Spleen (tissue), 7 donors: ENCODE measurements around the gene RNF222.

Experiments used
- CTCF ChIP-seq, 11 experiments: fragments of 200-600 bp in 7 of 11; fragments of 450-650 bp in 4 of 11; sonication (generic) in 4 of 11; IDR thresholded peaks in 8 of 11; conservative IDR thresholded peaks in 3 of 11; 1 replicate in 7 of 11; 2 replicates in 4 of 11; pipeline versions ENCODE4 v1.4.0 to v1.8.0; 2016 to 2021; ENCODE audit warnings: antibody characterized with exemption in 11 of 11, inconsistent platforms in 4 of 11, mild to moderate bottlenecking in 1 of 11
- POLR2A ChIP-seq, 3 donors: fragments of 450-650 bp; IDR thresholded peaks; one replicate each; pipeline ENCODE4 v1.5.1; 2017; ENCODE audit warnings: antibody characterized with exemption in 3 of 3, mild to moderate bottlenecking in 1 of 3
- POLR2AphosphoS5 ChIP-seq, 3 donors: sonication (generic); formaldehyde crosslinking; IDR thresholded peaks; one replicate each; pipeline ENCODE4 v1.5.1; 2017; ENCODE audit warnings: antibody characterized with exemption in 3 of 3
- donor health status: DM: no; HTN: no; CAD: no; lungs with moderate emphysema.
- donor health status: DM: no; HTN: no; CAD: no.
- donor health status: DM: no; HTN: no; CAD: no.

- TF ChIP-seq CTCF (IDR thresholded peaks at IDR 0.05 in 8 of 11, conservative IDR thresholded peaks at IDR 0.05 in 3 of 11) (no peak), POLR2AphosphoS5 (IDR thresholded peaks at IDR 0.05) (no peak), POLR2A (IDR thresholded peaks at IDR 0.05) (no peak)
Measured at GRCh38 chr17:8405499-8406016, 7.9 kb upstream of the RNF222 start.
